SK-N-SH treated with all-trans-retinoic acid at 6 μM for 48 hours (cell line): ENCODE results near the gene MYOC.

ENCODE experiments used
- ATAC-seq: fragments of 200-7000 bp; cut with Tn5 transposase; 3 replicates; pipeline ENCODE4 v1.9.1; 2020; ENCODE audit warnings: mild to moderate bottlenecking, moderate library complexity
- ARNTL ChIP-seq: fragments of 450-650 bp; formaldehyde crosslinking; IDR thresholded peaks from 2 replicates; pipeline ENCODE4 v1.5.0; 2020; ENCODE audit warnings: low read depth, mild to moderate bottlenecking, moderate library complexity, borderline replicate concordance
- BACH2 ChIP-seq: fragments of 250-450 bp; sonication (Bioruptor Pico); IDR thresholded peaks from 2 replicates; pipeline ENCODE4 v1.9.0; 2021; ENCODE audit warnings: mild to moderate bottlenecking, borderline replicate concordance
- CREB5 ChIP-seq: fragments of 250-450 bp; sonication (Bioruptor Pico); IDR thresholded peaks from 2 replicates; pipeline ENCODE4 v1.5.1; 2020; ENCODE audit warnings: low read depth, mild to moderate bottlenecking, moderate library complexity
- CSDC2 ChIP-seq: fragments of 250-450 bp; sonication (Bioruptor Pico); IDR thresholded peaks from 2 replicates; pipeline ENCODE4 v1.5.0; 2020; ENCODE audit warnings: mild to moderate bottlenecking, moderate library complexity
- ESRRG ChIP-seq: fragments of 250-450 bp; sonication (Bioruptor Pico); IDR thresholded peaks from 2 replicates; pipeline ENCODE4 v1.6.1; 2021; ENCODE audit warnings: mild to moderate bottlenecking
- GLIS3 ChIP-seq: fragments of 250-450 bp; sonication (Bioruptor Pico); IDR thresholded peaks from 2 replicates; pipeline ENCODE4 v1.5.0; 2020; ENCODE audit warnings: mild to moderate bottlenecking, moderate library complexity
- ISL1 ChIP-seq: fragments of 250-450 bp; sonication (Bioruptor Pico); IDR thresholded peaks from 2 replicates; pipeline ENCODE4 v2.1.2; 2022; ENCODE audit warnings: mild to moderate bottlenecking, moderate library complexity
- OSR1 ChIP-seq: fragments of 250-450 bp; sonication (Bioruptor Pico); IDR thresholded peaks from 2 replicates; pipeline ENCODE4 v1.8.0; 2022; ENCODE audit warnings: moderate library complexity, mild to moderate bottlenecking, inconsistent platforms
- PATZ1 ChIP-seq: fragments of 250-450 bp; sonication (Bioruptor Pico); IDR thresholded peaks from 2 replicates; pipeline ENCODE4 v1.8.0; 2020; ENCODE audit warnings: mild to moderate bottlenecking, moderate library complexity, borderline replicate concordance
- POU6F1 ChIP-seq: fragments of 250-450 bp; sonication (Bioruptor Pico); IDR thresholded peaks from 2 replicates; pipeline ENCODE4 v1.8.0; 2021; ENCODE audit warnings: low read depth, mild to moderate bottlenecking, moderate library complexity, borderline replicate concordance
- PPARA ChIP-seq: fragments of 250-450 bp; sonication (Bioruptor Pico); IDR thresholded peaks from 2 replicates; pipeline ENCODE4 v1.5.0; 2020; ENCODE audit warnings: mild to moderate bottlenecking, borderline replicate concordance
- RARB ChIP-seq: fragments of 250-450 bp; sonication (Bioruptor Pico); IDR thresholded peaks from 2 replicates; pipeline ENCODE4 v1.8.0; 2021; ENCODE audit warnings: mild to moderate bottlenecking, moderate library complexity
- SNAI2 ChIP-seq: fragments of 250-450 bp; sonication (Bioruptor Pico); IDR thresholded peaks from 2 replicates; pipeline ENCODE4 v1.5.0; 2020; ENCODE audit warnings: mild to moderate bottlenecking, moderate library complexity
- TOX ChIP-seq: fragments of 250-450 bp; sonication (Bioruptor Pico); IDR thresholded peaks from 2 replicates; pipeline ENCODE4 v1.8.0; 2021; ENCODE audit warnings: mild to moderate bottlenecking, moderate library complexity, borderline replicate concordance
- TSHZ2 ChIP-seq: fragments of 250-450 bp; sonication (Bioruptor Pico); IDR thresholded peaks from 2 replicates; pipeline ENCODE4 v1.5.0; 2020; ENCODE audit warnings: mild to moderate bottlenecking, moderate library complexity
- ZC3H10 ChIP-seq: fragments of 250-450 bp; sonication (Bioruptor Pico); IDR thresholded peaks from 2 replicates; pipeline ENCODE4 v1.5.1; 2021; ENCODE audit warnings: mild to moderate bottlenecking, moderate library complexity
- ZFP3 ChIP-seq: fragments of 250-450 bp; sonication (Bioruptor Pico); IDR thresholded peaks from 2 replicates; pipeline ENCODE4 v1.5.0; 2020; ENCODE audit warnings: mild to moderate bottlenecking, moderate library complexity
- ZFP30 ChIP-seq: fragments of 450-650 bp; formaldehyde crosslinking; IDR thresholded peaks from 2 replicates; pipeline ENCODE4 v1.5.0; 2022; ENCODE audit warnings: mild to moderate bottlenecking, moderate library complexity
- ZNF70 ChIP-seq: fragments of 450-650 bp; formaldehyde crosslinking; IDR thresholded peaks from 2 replicates; pipeline ENCODE4 v1.5.0; 2020; ENCODE audit warnings: mild to moderate bottlenecking, moderate library complexity
- ZNF8 ChIP-seq: fragments of 450-650 bp; formaldehyde crosslinking; IDR thresholded peaks from 2 replicates; pipeline ENCODE4 v1.5.0; 2020; ENCODE audit warnings: mild to moderate bottlenecking, moderate library complexity

The MYOC gene

GRCh38 chr1:171643156-171643555 is 9.3 kb downstream of the MYOC start (continued):
- TF ChIP-seq CREB5 (no peak), ZFP30 (no peak), OSR1 (CRISPR knock-in tag) (no peak)

- TF ChIP-seq TOX (CRISPR knock-in tag) (no peak), ZNF70 (CRISPR knock-in tag) (no peak), ARNTL (no peak), ISL1 (no peak), ZNF8 (CRISPR knock-in tag) (no peak), ESRRG (CRISPR knock-in tag) (no peak), ZFP3 (CRISPR knock-in tag) (no peak), TSHZ2 (CRISPR knock-in tag) (no peak), OSR1 (CRISPR knock-in tag) (no peak), ZFP30 (no peak), BACH2 (CRISPR knock-in tag) (no peak), GLIS3 (no peak), RARB (no peak), ZC3H10 (no peak), PPARA (CRISPR knock-in tag) (no peak), CSDC2 (CRISPR knock-in tag) (no peak), POU6F1 (CRISPR knock-in tag) (no peak), PATZ1 (CRISPR knock-in tag) (no peak), CREB5 (no peak)
- no peak for ATAC-seq
Measured at GRCh38 chr1:171642197-171642596, 10.3 kb downstream of the MYOC start.

- no peak for TF ChIP-seq ZFP30
- TF ChIP-seq ZC3H10 = no peak
- no peak for ATAC-seq
Measured at GRCh38 chr1:171641076-171641864, 11.2 kb downstream of the MYOC start.

- TF ChIP-seq ARNTL = no peak
- no peak for TF ChIP-seq OSR1 (CRISPR knock-in tag)
- no peak for TF ChIP-seq ZC3H10
- TF ChIP-seq SNAI2 (CRISPR knock-in tag) = no peak
- no peak for TF ChIP-seq ESRRG (CRISPR knock-in tag)
- TF ChIP-seq ZNF8 (CRISPR knock-in tag) = no peak
- no peak for TF ChIP-seq RARB
Measured at GRCh38 chr1:171640225-171640624, 12.3 kb downstream of the MYOC start.

More at GRCh38 chr1:171640225-171640624, 12.3 kb downstream of the MYOC start:
- no peak for ATAC-seq
